Neuronal stem cell (in vitro differentiated cells): ENCODE results near the gene ATP4A.
A peak's percentile ranks its signal among the peaks of the same experiment; 100 is the strongest.

Source experiments
- DNase-seq: peaks from one replicate; pipeline ENCODE4 v3.0.0-alpha.2; 2013; ENCODE audit warnings: low spot score
- H2AFZ ChIP-seq: one replicate; pipeline ENCODE4 v1.6.1; 2013; ENCODE audit warnings: mild to moderate bottlenecking, low read length, inconsistent platforms
- H2AK5ac ChIP-seq: 2 replicates; pipeline ENCODE4 v1.6.1; 2013; ENCODE audit warnings: low read depth, mild to moderate bottlenecking, inconsistent platforms, low read length, moderate library complexity, mixed read lengths
- H2BK120ac ChIP-seq: 2 replicates; pipeline ENCODE4 v1.6.1; 2013; ENCODE audit warnings: low read depth, mild to moderate bottlenecking, inconsistent platforms, low read length, moderate library complexity, mixed read lengths
- H2BK12ac ChIP-seq: one replicate; pipeline ENCODE4 v1.6.1; 2013; ENCODE audit warnings: low read length, inconsistent platforms
- H2BK15ac ChIP-seq: 2 replicates; pipeline ENCODE4 v1.6.1; 2013; ENCODE audit warnings: mild to moderate bottlenecking, low read length, inconsistent platforms, mixed read lengths
- H2BK5ac ChIP-seq: one replicate; pipeline ENCODE4 v1.6.1; 2013; ENCODE audit warnings: inconsistent platforms, mild to moderate bottlenecking, low read length, moderate library complexity
- H3K14ac ChIP-seq: one replicate; pipeline ENCODE4 v1.6.1; 2013; ENCODE audit warnings: low read length, inconsistent platforms
- H3K18ac ChIP-seq: 2 replicates; pipeline ENCODE4 v1.6.1; 2013; ENCODE audit warnings: low read length, inconsistent platforms
- H3K23ac ChIP-seq: 2 replicates; pipeline ENCODE4 v1.6.1; 2013; ENCODE audit warnings: low read depth, mild to moderate bottlenecking, mixed read lengths, low read length, inconsistent platforms; ENCODE audit not compliant: poor library complexity
- H3K27ac ChIP-seq: replicated peaks from 3 replicates; pipeline ENCODE4 v1.5.1; 2013; ENCODE audit warnings: low read length, inconsistent platforms
- H3K27me3 ChIP-seq, 3 experiments: 2 replicates each; pipeline ENCODE4 v1.6.1; 2013; ENCODE audit warnings: low read length in 3 of 3, mild to moderate bottlenecking in 2 of 3, inconsistent platforms in 1 of 3, low read depth in 1 of 3, mixed read lengths in 1 of 3, moderate library complexity in 1 of 3; ENCODE audit not compliant: control insufficient read depth in 3 of 3, insufficient read depth in 3 of 3
- H3K36me3 ChIP-seq, 2 donors: replicated peaks in 1 of 2; 2 replicates each; pipeline ENCODE4 v1.6.1; 2013; ENCODE audit warnings: low read length in 2 of 2; ENCODE audit not compliant: control insufficient read depth in 2 of 2, insufficient read depth in 2 of 2
- H3K4ac ChIP-seq: 2 replicates; pipeline ENCODE4 v1.6.1; 2013; ENCODE audit warnings: inconsistent platforms, mild to moderate bottlenecking, low read length, moderate library complexity
- H3K4me1 ChIP-seq, 2 donors: 1 replicate in 1 of 2; 2 replicates in 1 of 2; pipeline ENCODE4 v1.6.1; 2013; ENCODE audit warnings: low read length in 2 of 2, low read depth in 1 of 2; ENCODE audit not compliant: control insufficient read depth in 2 of 2, insufficient read depth in 1 of 2
- H3K4me2 ChIP-seq: one replicate; pipeline ENCODE4 v1.6.1; 2013; ENCODE audit warnings: mild to moderate bottlenecking, low read length, inconsistent platforms; ENCODE audit not compliant: insufficient read depth, poor library complexity, severe bottlenecking
- H3K4me3 ChIP-seq, 2 donors: 2 replicates each; pipeline ENCODE4 v1.5.1; 2013; ENCODE audit warnings: low read length in 2 of 2, mild to moderate bottlenecking in 2 of 2, inconsistent platforms in 1 of 2, moderate library complexity in 1 of 2
- H3K79me1 ChIP-seq: one replicate; pipeline ENCODE4 v1.6.1; 2013; ENCODE audit warnings: low read depth, mild to moderate bottlenecking, inconsistent platforms, low read length, moderate library complexity
- H3K9ac ChIP-seq: one replicate; pipeline ENCODE4 v1.6.1; 2013; ENCODE audit warnings: mild to moderate bottlenecking, low read depth, low read length, inconsistent platforms; ENCODE audit not compliant: poor library complexity
- H3K9me3 ChIP-seq, 2 donors: replicated peaks in 1 of 2; 2 replicates each; pipeline versions ENCODE3 to v1.6.1; 2013; ENCODE audit warnings: low read length in 2 of 2, mild to moderate bottlenecking in 2 of 2, inconsistent platforms in 1 of 2, low read depth in 1 of 2, mixed read lengths in 1 of 2, moderate library complexity in 1 of 2; ENCODE audit not compliant: control insufficient read depth in 2 of 2, insufficient read depth in 1 of 2
- H4K8ac ChIP-seq: one replicate; pipeline ENCODE4 v1.6.1; 2013; ENCODE audit warnings: low read depth, mild to moderate bottlenecking, inconsistent platforms, low read length, moderate library complexity
- H4K91ac ChIP-seq: one replicate; pipeline ENCODE4 v1.6.1; 2013; ENCODE audit warnings: low read length, low read depth, mild to moderate bottlenecking, inconsistent platforms; ENCODE audit not compliant: poor library complexity
- WGBS, 2 donors: extraction: QIAGEN DNeasy Blood & Tissue Kit; methylation state at CpG; one replicate each; pipeline ENCODE4 v1.1.7; 2013; ENCODE audit warnings: missing lambda C conversion rate in 2 of 2, mixed read lengths in 1 of 2; ENCODE audit not compliant: insufficient read length in 2 of 2, insufficient replicate concordance in 1 of 2; ENCODE audit errors: extremely low coverage in 2 of 2; 5-methylcytosine and 5-hydroxymethylcytosine counted together

Gene ATP4A

DNA sequence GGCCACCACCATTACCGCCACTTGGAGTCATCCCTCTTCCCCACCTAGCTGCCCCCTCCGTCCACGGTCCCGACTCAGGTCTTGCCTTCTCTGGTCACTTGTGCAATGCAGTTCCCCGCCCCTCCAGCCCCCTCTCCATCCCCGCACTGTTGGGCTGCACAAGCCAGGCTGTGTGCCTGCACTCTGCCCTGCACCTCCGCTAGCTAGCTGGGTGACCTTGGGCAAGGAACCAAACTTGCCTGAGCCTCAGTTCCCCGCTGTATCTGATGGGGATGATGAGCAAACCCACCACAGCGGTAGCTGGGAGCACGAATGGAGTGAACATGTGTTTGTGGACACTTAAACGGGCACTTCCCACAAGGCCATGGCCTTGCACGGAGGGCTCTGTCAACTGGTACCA lies 23.6 kb downstream of the ATP4A start:
- Histone ChIP-seq H2BK15ac (no peak overlapping the region), H2AK5ac (no peak overlapping the region), H3K18ac (no peak overlapping the region), H2BK120ac (no peak overlapping the region), H2AFZ (no peak overlapping the region), H3K23ac (peak overlapping the region; percentile 13), H4K91ac (no peak overlapping the region), H3K9me3 (peaks cover 0 to 2% of the 10 kb centered on the region in 2 donors), H3K27ac (no peak overlapping the region), H3K36me3 (peaks cover 13 to 27% of the 10 kb centered on the region in 2 donors), H3K14ac (no peak overlapping the region), H3K4me2 (peak overlapping the region; percentile 3), H4K8ac (no peak overlapping the region), H3K27me3 (no peaks in the 10 kb centered on the region), H3K9ac (peak overlapping the region; percentile 54), H3K79me1 (peaks cover 7% of the 10 kb centered on the region), H2BK12ac (no peak overlapping the region), H3K4ac (no peak overlapping the region), H3K4me1 (peaks cover 0 to 2% of the 10 kb centered on the region in 2 donors), H2BK5ac (no peak overlapping the region), H3K4me3 (no peak overlapping the region)
- DNase-seq, result no peak
- whole genome bisulfite sequencing, 2 donors, result no CpG with 5 or more reads among the region's 12 CpGs

DNA sequence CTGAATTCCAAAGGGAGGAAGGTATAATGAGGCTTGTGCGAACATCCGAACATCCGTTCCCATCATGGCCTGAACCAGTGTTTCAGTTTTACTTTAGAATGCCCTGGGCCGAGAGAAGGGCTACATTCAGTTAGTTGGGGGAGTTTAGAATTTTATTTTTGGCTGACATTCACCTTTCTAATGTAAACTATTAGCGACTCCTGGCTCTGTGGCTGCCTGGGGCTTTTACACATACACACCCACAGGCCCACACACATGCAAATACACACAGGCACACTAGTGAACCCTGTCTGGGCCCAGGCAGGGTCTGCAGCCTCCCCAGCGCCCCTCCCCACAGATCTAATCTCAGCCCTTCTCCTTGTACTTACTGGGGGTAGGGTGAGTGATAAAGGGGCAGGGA lies 24.1 kb downstream of the ATP4A start:
- no peak overlapping the region for H3K9ac ChIP-seq
- H3K4me2 ChIP-seq, result no peak overlapping the region
- H3K18ac ChIP-seq, result no peak overlapping the region
- no peak overlapping the region for H3K14ac ChIP-seq
- no peak overlapping the region for H2AFZ ChIP-seq
- H3K27ac ChIP-seq, result no peak overlapping the region
- H3K4me1 ChIP-seq, result no peaks in the 10 kb centered on the region
- H3K4ac ChIP-seq, result no peak overlapping the region
- no peak overlapping the region for H3K23ac ChIP-seq
- H3K79me1 ChIP-seq, result peaks cover 2% of the 10 kb centered on the region
- H4K8ac ChIP-seq, result no peak overlapping the region
- H3K9me3 ChIP-seq, result peaks cover 0 to 2% of the 10 kb centered on the region in 2 donors
- no peak overlapping the region for H2AK5ac ChIP-seq
- no peak overlapping the region for H2BK5ac ChIP-seq
- DNase-seq, result no peak
- H2BK15ac ChIP-seq, result no peak overlapping the region
- peaks cover 0 to 3% (median 0%) of the 10 kb centered on the region in 3 experiments for H3K27me3 ChIP-seq
- no CpG with 5 or more reads among the region's 6 CpGs for WGBS, 2 donors
- H3K36me3 ChIP-seq, result peaks cover 13 to 27% of the 10 kb centered on the region in 2 donors
- no peak overlapping the region for H3K4me3 ChIP-seq
- no peak overlapping the region for H4K91ac ChIP-seq
- H2BK120ac ChIP-seq, result no peak overlapping the region
- H2BK12ac ChIP-seq, result no peak overlapping the region

DNA sequence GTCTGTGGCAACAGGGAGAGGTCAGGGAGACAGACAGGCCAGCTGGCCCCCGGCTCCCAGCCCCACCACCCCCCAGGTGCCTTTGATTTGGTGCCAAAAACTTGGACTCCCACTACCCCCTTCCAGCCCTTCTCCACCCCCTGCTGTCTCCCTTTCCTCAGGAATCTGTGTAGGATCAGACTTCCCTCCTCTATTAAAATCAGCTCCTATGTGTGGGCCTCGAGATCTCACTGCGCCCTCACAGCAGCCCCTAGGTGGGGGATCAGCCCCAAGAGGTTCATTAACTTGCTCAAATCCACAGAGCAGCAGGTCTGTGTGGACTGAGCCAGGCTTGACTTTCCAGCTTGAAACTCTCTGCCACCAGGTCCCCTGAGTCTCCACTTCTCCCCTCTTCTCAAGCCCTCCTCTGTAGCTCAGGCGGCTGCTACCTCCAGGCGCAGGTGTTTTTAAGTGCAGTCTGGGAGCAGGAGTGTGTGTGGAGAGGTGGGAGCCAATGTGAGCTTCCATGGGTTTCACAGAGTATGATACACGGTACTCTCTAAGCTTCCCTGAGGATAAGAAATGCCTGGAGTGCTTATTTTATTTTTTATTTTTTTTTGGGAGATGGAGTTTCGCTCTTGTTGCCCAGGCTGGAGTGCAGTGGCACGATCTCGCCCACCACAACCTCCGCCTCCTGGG lies 28.5 kb downstream of the ATP4A start:
- H3K36me3 ChIP-seq, result peaks cover under 1 to 2% of the 10 kb centered on the region in 2 donors
- H4K91ac ChIP-seq, result no peak overlapping the region
- peak overlapping the region; percentile 31 for H3K14ac ChIP-seq
- H3K4me3 ChIP-seq, result no peak overlapping the region
- H3K4ac ChIP-seq, result no peak overlapping the region
- H3K9me3 ChIP-seq, result peaks cover 0 to 2% of the 10 kb centered on the region in 2 donors
- no peak overlapping the region for H2AK5ac ChIP-seq
- no peak overlapping the region for H3K27ac ChIP-seq
- H3K79me1 ChIP-seq, result no peaks in the 10 kb centered on the region
- no peak overlapping the region for H3K23ac ChIP-seq
- H3K9ac ChIP-seq, result no peak overlapping the region
- H3K4me1 ChIP-seq, result peaks cover 0 to 9% of the 10 kb centered on the region in 2 donors
- no peak for DNase-seq
- H3K4me2 ChIP-seq, result no peak overlapping the region
- peaks cover 0 to 14% (median 0%) of the 10 kb centered on the region in 3 experiments for H3K27me3 ChIP-seq
- H2BK5ac ChIP-seq, result no peak overlapping the region
- no peak overlapping the region for H4K8ac ChIP-seq
- WGBS, 2 donors, result no CpG with 5 or more reads among the region's 10 CpGs
- no peak overlapping the region for H2BK12ac ChIP-seq
- H2AFZ ChIP-seq, result no peak overlapping the region
- H2BK120ac ChIP-seq, result no peak overlapping the region
- H2BK15ac ChIP-seq, result no peak overlapping the region
- no peak overlapping the region for H3K18ac ChIP-seq

DNA sequence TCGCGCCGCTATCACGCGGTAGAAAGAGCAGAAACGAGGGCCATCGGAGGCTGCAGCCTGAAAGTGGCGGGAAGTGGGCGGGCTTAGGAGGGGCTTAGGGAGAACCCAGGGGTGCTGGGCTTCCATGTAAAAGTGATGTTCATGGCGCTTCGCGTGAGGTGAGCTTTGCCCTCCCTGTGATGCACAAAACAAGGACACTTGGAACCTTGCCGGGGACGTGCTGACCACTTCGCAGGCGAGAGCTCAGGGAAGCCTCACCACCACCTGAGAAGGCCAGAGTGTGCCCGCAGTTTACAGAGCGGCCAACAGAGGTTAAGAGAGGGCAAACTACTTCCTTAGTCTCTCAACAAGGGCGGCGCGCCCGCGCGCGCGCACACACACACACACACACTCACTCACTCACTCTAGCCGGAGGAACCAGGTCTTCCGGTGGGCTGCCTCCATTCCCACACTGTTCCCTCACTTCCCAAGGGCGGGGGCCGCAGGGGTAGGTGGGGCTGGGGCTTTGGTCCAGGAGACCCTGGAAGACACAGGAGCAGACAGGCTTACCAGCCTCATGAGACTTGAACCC lies 29.6 kb downstream of the ATP4A start:
- Histone ChIP-seq H3K27ac (no peak overlapping the region), H2AFZ (peak overlapping the region; percentile 65), H3K4me1 (peaks cover 0 to 9% of the 10 kb centered on the region in 2 donors), H2BK5ac (no peak overlapping the region), H3K18ac (peak overlapping the region; percentile 63), H3K36me3 (no peaks in the 10 kb centered on the region), H4K91ac (no peak overlapping the region), H3K4me3 (peak overlapping the region in 1 of 2 donors; percentile 8), H3K9me3 (peaks cover 0 to 2% of the 10 kb centered on the region in 2 donors), H3K4me2 (peak overlapping the region; percentile 54), H2BK120ac (peak overlapping the region; percentile 56), H3K14ac (no peak overlapping the region), H2BK12ac (no peak overlapping the region), H3K27me3 (peaks cover 0 to 14% (median 9%) of the 10 kb centered on the region in 3 experiments), H4K8ac (peak overlapping the region; percentile 45), H3K9ac (peak overlapping the region; percentile 68), H2BK15ac (peak overlapping the region; percentile 23), H2AK5ac (no peak overlapping the region), H3K23ac (peak overlapping the region; percentile 37), H3K79me1 (no peaks in the 10 kb centered on the region), H3K4ac (no peak overlapping the region)
- no CpG with 5 or more reads among the region's 30 CpGs for WGBS, 2 donors
- no peak for DNase-seq
